C4-2B (cell line): ENCODE data around the gene TMEM196.

Experiments
- CTCF ChIP-seq: fragments of 450-650 bp; conservative IDR thresholded peaks from 2 replicates; pipeline ENCODE4 v1.5.1; 2017; ENCODE audit warnings: mild to moderate bottlenecking
- ZFX ChIP-seq: fragments of 450-650 bp; IDR thresholded peaks from 2 replicates; pipeline ENCODE4 v1.6.1; 2017

GRCh38 chr7:19696926-19697325 is 76.5 kb downstream of the TMEM196 start:
- TF ChIP-seq CTCF = no peak
- TF ChIP-seq ZFX = no peak
